Measurements from ENCODE around the gene SYNGAP1. TPM values are rescaled to one million over a fixed set of nuclear protein-coding genes. Genes with fewer than 3 reads are reported as not detected.
A peak's percentile ranks its signal among the peaks of the same experiment; 100 is the strongest.

The SYNGAP1 gene
- total RNA-seq, 3 donors from 2014 or later (not counting 1 experiment from before 2014, with no cell fraction given) = 43.5 to 61.6 (median 55.8) TPM

GRCh38 chr6:33450434-33450833 is 30.6 kb downstream of the SYNGAP1 start:
- no peak for ATAC-seq
- no peak for DNase-seq
- H3K27ac ChIP-seq (ENCODE audit: low read length) = no peak overlapping the region
- Mint-ChIP-seq H3K4me1 (peaks cover 26 to 55% of the 10 kb centered on the region in 2 donors), H3K4me3 (no peak overlapping the region), H3K36me3 (no peaks in the 10 kb centered on the region), H3K27me3 (ENCODE audit: low read depth in 2 of 2) (no peaks in the 10 kb centered on the region), H3K9me3 (no peaks in the 10 kb centered on the region), H3K27ac (no peak overlapping the region)
- H3K36me3 ChIP-seq (ENCODE audit: control insufficient read depth, insufficient read depth, low read length) = peaks cover 4% of the 10 kb centered on the region
- intact Hi-C loops (cut with micrococcal nuclease) = loop anchor here (5.0 to 10.0 kb wide), 2 partner anchors 33 to 124 kb away; partner anchors contain the start of gene CUTA
- peaks cover 23% of the 10 kb centered on the region for H3K4me1 ChIP-seq (ENCODE audit: control insufficient read depth, insufficient read depth, low read length)
- 91% methylated on average over 3 of the region's 3 CpGs for WGBS (ENCODE audit: insufficient coverage)
- no peaks in the 10 kb centered on the region for H3K27me3 ChIP-seq (ENCODE audit: control insufficient read depth, insufficient read depth, low read length)
- no peak overlapping the region for H3K4me3 ChIP-seq (ENCODE audit: low read length)
- TF ChIP-seq CTCF (IDR thresholded peaks at IDR 0.05) = no peak
- H3K9me3 ChIP-seq (ENCODE audit: control insufficient read depth, insufficient read depth, low read length) = no peaks in the 10 kb centered on the region

GRCh38 chr6:33451606-33452005 is 31.7 kb downstream of the SYNGAP1 start:
- Mint-ChIP-seq H3K27ac (peak overlapping the region in 1 of 2 donors; percentile 98), H3K36me3 (no peaks in the 10 kb centered on the region), H3K27me3 (ENCODE audit: low read depth in 2 of 2) (no peaks in the 10 kb centered on the region), H3K4me1 (peaks cover 28 to 62% of the 10 kb centered on the region in 2 donors), H3K9me3 (no peaks in the 10 kb centered on the region), H3K4me3 (no peak overlapping the region)
- no peak for TF ChIP-seq CTCF (IDR thresholded peaks at IDR 0.05)
- no peak overlapping the region for H3K4me3 ChIP-seq (ENCODE audit: low read length)
- H3K27me3 ChIP-seq (ENCODE audit: control insufficient read depth, insufficient read depth, low read length) = no peaks in the 10 kb centered on the region
- no peaks in the 10 kb centered on the region for H3K9me3 ChIP-seq (ENCODE audit: control insufficient read depth, insufficient read depth, low read length)
- H3K27ac ChIP-seq (ENCODE audit: low read length) = no peak overlapping the region
- H3K4me1 ChIP-seq (ENCODE audit: control insufficient read depth, insufficient read depth, low read length) = peaks cover 23% of the 10 kb centered on the region
- peaks cover 2% of the 10 kb centered on the region for H3K36me3 ChIP-seq (ENCODE audit: control insufficient read depth, insufficient read depth, low read length)
- ATAC-seq (no peak), DNase-seq (no peak)
- WGBS (ENCODE audit: insufficient coverage) = 96% methylated on average over 14 of the region's 15 CpGs
- intact Hi-C loops (cut with micrococcal nuclease) = loop anchor here (5.0 to 10.0 kb wide), 2 partner anchors 34 to 123 kb away; partner anchors contain the start of gene CUTA

GRCh38 chr6:33452496-33452895 is 32.6 kb downstream of the SYNGAP1 start:
- intact Hi-C loops (cut with micrococcal nuclease) = loop anchor here (5.0 to 10.0 kb wide), 2 partner anchors 35 to 122 kb away; partner anchors contain the start of gene CUTA
- Mint-ChIP-seq H3K4me3 (no peak overlapping the region), H3K36me3 (no peaks in the 10 kb centered on the region), H3K27ac (peak overlapping the region in 1 of 2 donors; percentile 98), H3K9me3 (no peaks in the 10 kb centered on the region), H3K4me1 (peaks cover 28 to 60% of the 10 kb centered on the region in 2 donors), H3K27me3 (ENCODE audit: low read depth in 2 of 2) (no peaks in the 10 kb centered on the region)
- ATAC-seq (no peak), DNase-seq (no peak)
- Histone ChIP-seq H3K4me1 (ENCODE audit: control insufficient read depth, insufficient read depth, low read length) (peaks cover 23% of the 10 kb centered on the region), H3K4me3 (ENCODE audit: low read length) (no peak overlapping the region), H3K27me3 (ENCODE audit: control insufficient read depth, insufficient read depth, low read length) (no peaks in the 10 kb centered on the region), H3K36me3 (ENCODE audit: control insufficient read depth, insufficient read depth, low read length) (no peaks in the 10 kb centered on the region), H3K27ac (ENCODE audit: low read length) (no peak overlapping the region), H3K9me3 (ENCODE audit: control insufficient read depth, insufficient read depth, low read length) (no peaks in the 10 kb centered on the region)
- no peak for TF ChIP-seq CTCF (IDR thresholded peaks at IDR 0.05)
- WGBS (ENCODE audit: insufficient coverage) = no CpG with 5 or more reads among the region's 4 CpGs
